Breast epithelium (tissue), 3 donors: Measurements from ENCODE around the gene PKD2L2.

Experiments
- CTCF ChIP-seq, 3 donors: fragments of 450-650 bp; IDR thresholded peaks; one replicate each; pipeline ENCODE4 v1.5.1; 2016 to 2017; ENCODE audit warnings: antibody characterized with exemption in 3 of 3, mild to moderate bottlenecking in 3 of 3, moderate library complexity in 3 of 3
- POLR2A ChIP-seq: fragments of 450-650 bp; IDR thresholded peaks from one replicate; pipeline ENCODE4 v1.6.1; 2016; ENCODE audit warnings: antibody characterized with exemption, mild to moderate bottlenecking, moderate library complexity
- POLR2AphosphoS5 ChIP-seq, 3 donors: sonication (generic); formaldehyde crosslinking; IDR thresholded peaks; one replicate each; pipeline ENCODE4 v1.6.1; 2017; ENCODE audit warnings: antibody characterized with exemption in 3 of 3

GRCh38 chr5:137866541-137867388 is 22.5 kb upstream of the PKD2L2 start:
- TF ChIP-seq CTCF (IDR thresholded peaks at IDR 0.05) = no peak
- no peak for TF ChIP-seq POLR2A
- no peak for TF ChIP-seq POLR2AphosphoS5 (IDR thresholded peaks at IDR 0.05)
